OCI-LY1 (cell line): Measurements from ENCODE around the gene OPN4.

Experiments
- H2AFZ ChIP-seq: fragments of 200-600 bp; sonication (generic), shearing (Covaris generic); 2 replicates; pipeline ENCODE4 v1.6.0; 2014; ENCODE audit warnings: antibody characterized with exemption, mild to moderate bottlenecking, low read length
- H3F3A ChIP-seq: fragments of 200-600 bp; sonication (generic), shearing (Covaris generic); 2 replicates; pipeline ENCODE4 v1.6.0; 2014; ENCODE audit warnings: mild to moderate bottlenecking, antibody characterized with exemption, low read length, moderate library complexity; ENCODE audit not compliant: insufficient read depth
- H3K27ac ChIP-seq: fragments of 200-600 bp; sonication (generic); 2 replicates; pipeline ENCODE4 v1.5.1; 2014; ENCODE audit warnings: low read length, mixed run types, mild to moderate bottlenecking, low read depth; ENCODE audit not compliant: poor library complexity, severe bottlenecking
- H3K27me3 ChIP-seq: fragments of 200-600 bp; sonication (generic); 2 replicates; pipeline ENCODE4 v1.6.0; 2014; ENCODE audit warnings: antibody characterized with exemption, mild to moderate bottlenecking, low read length, moderate library complexity; ENCODE audit not compliant: insufficient read depth
- H3K36me3 ChIP-seq: fragments of 200-600 bp; sonication (generic); 2 replicates; pipeline ENCODE4 v1.6.1; 2014; ENCODE audit warnings: mild to moderate bottlenecking, antibody characterized with exemption, low read length, moderate library complexity, mixed read lengths; ENCODE audit not compliant: insufficient read depth
- H3K4me1 ChIP-seq: fragments of 200-600 bp; sonication (generic); 2 replicates; pipeline ENCODE4 v1.5.1; 2014; ENCODE audit warnings: mild to moderate bottlenecking, low read length, moderate library complexity; ENCODE audit not compliant: insufficient read depth, severe bottlenecking
- H3K4me2 ChIP-seq: fragments of 200-600 bp; sonication (generic), shearing (Covaris generic); 2 replicates; pipeline ENCODE4 v1.6.1; 2014; ENCODE audit warnings: low read length
- H3K4me3 ChIP-seq: fragments of 200-600 bp; sonication (generic); 2 replicates; pipeline ENCODE4 v1.5.1; 2014; ENCODE audit warnings: low read length, low read depth, mild to moderate bottlenecking, mixed read lengths; ENCODE audit not compliant: poor library complexity, severe bottlenecking
- H3K79me2 ChIP-seq: fragments of 200-600 bp; shearing (Covaris generic); 2 replicates; pipeline ENCODE4 v1.6.1; 2016; ENCODE audit warnings: mixed run types, low read length, mixed read lengths; ENCODE audit not compliant: insufficient read depth
- H3K9ac ChIP-seq: fragments of 200-600 bp; sonication (generic), shearing (Covaris generic); 2 replicates; pipeline ENCODE4 v1.6.1; 2014; ENCODE audit warnings: mild to moderate bottlenecking, low read length, mixed read lengths
- H3K9me2 ChIP-seq: fragments of 200-600 bp; sonication (generic), shearing (Covaris generic); 2 replicates; pipeline ENCODE4 v1.6.1; 2014; ENCODE audit warnings: low read depth, mild to moderate bottlenecking, low read length, mixed read lengths
- H3K9me3 ChIP-seq: fragments of 200-600 bp; shearing (Covaris generic); 2 replicates; pipeline ENCODE4 v1.6.1; 2014; ENCODE audit warnings: low read length, mixed read lengths
- H4K20me1 ChIP-seq: fragments of 200-600 bp; sonication (generic), shearing (Covaris generic); 2 replicates; pipeline ENCODE4 v1.6.0; 2016; ENCODE audit warnings: mild to moderate bottlenecking, low read length; ENCODE audit not compliant: insufficient read depth
- CTCF ChIP-seq: fragments of 200-600 bp; sonication (generic), shearing (Covaris generic); IDR thresholded peaks from 2 replicates; pipeline ENCODE4 v1.5.1; 2017; ENCODE audit warnings: mild to moderate bottlenecking, antibody characterized with exemption, low read length, moderate library complexity, mixed read lengths
- EZH2 ChIP-seq: fragments of 200-600 bp; sonication (generic), shearing (Covaris generic); IDR thresholded peaks from 2 replicates; pipeline ENCODE4 v1.8.0; 2017; ENCODE audit warnings: borderline replicate concordance, mixed run types, mild to moderate bottlenecking, antibody characterized with exemption, low read length, moderate library complexity, mixed read lengths

The OPN4 gene

GRCh38 chr10:86659721-86660453, 5.5 kb downstream of the OPN4 start:
- no peaks in the 10 kb centered on the region for H3K4me1 ChIP-seq
- no peak overlapping the region for H3K4me2 ChIP-seq
- no peaks in the 10 kb centered on the region for H3K36me3 ChIP-seq
- H2AFZ ChIP-seq, result no peak overlapping the region
- H3K79me2 ChIP-seq, result no peaks in the 10 kb centered on the region
- no peak overlapping the region for H3K27ac ChIP-seq
- H3F3A ChIP-seq, result no peaks in the 10 kb centered on the region
- no peak overlapping the region for H3K4me3 ChIP-seq
- H4K20me1 ChIP-seq, result no peaks in the 10 kb centered on the region
- no peaks in the 10 kb centered on the region for H3K9me2 ChIP-seq
- H3K27me3 ChIP-seq, result peaks cover 16% of the 10 kb centered on the region; the same call in 1 of the 2 replicates
- H3K9ac ChIP-seq, result no peak overlapping the region
- no peaks in the 10 kb centered on the region for H3K9me3 ChIP-seq
- TF ChIP-seq EZH2, result no peak
- no peak for TF ChIP-seq CTCF

DNA sequence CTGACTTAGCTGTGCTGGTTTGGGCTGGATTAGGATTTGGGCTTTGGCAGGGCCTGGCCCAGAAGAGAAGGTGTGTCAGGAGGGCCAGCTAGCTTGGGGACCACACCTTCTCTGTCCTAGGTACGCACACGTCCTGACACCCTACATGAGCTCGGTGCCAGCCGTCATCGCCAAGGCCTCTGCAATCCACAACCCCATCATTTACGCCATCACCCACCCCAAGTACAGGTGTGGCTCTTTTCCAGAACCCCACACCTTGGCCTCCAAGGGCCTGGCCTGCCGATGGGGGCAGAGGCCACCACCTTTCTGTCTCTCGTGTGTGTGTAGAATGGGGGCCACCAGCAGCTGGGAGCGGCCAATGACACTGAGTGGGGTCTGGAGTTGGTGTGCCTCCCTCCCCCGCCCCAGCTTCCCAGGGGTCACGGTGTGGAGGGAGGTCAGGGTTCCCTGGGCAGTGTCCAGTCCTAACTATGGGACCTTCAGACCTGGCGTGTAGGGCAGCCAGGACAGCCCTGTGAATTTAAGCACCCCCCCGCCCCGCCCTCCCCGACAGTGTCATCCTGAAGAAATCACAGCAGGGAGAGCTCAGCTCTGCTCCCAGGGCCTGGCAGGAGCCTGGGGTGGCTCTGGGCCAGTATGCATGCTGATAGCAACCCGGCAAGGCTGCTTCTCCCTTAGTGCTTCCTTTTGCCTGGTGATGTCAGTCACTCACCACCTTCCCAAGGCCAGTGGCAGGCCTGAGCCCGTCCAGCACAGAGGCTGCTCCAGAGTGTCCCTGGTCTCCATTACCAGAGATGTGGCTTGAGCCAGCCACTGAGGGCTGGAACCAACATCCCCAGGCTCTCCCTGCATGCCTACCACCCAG, 7.0 kb downstream of the OPN4 start:
- peaks cover 16% of the 10 kb centered on the region; the same call in 1 of the 2 replicates for H3K27me3 ChIP-seq
- H3K9me2 ChIP-seq, result no peaks in the 10 kb centered on the region
- no peaks in the 10 kb centered on the region for H3F3A ChIP-seq
- no peaks in the 10 kb centered on the region for H4K20me1 ChIP-seq
- H3K9me3 ChIP-seq, result no peaks in the 10 kb centered on the region
- H3K9ac ChIP-seq, result no peak overlapping the region
- no peak overlapping the region for H3K4me3 ChIP-seq
- no peak overlapping the region for H3K27ac ChIP-seq
- no peaks in the 10 kb centered on the region for H3K36me3 ChIP-seq
- no peak overlapping the region for H3K4me2 ChIP-seq
- no peaks in the 10 kb centered on the region for H3K79me2 ChIP-seq
- H2AFZ ChIP-seq, result no peak overlapping the region
- H3K4me1 ChIP-seq, result no peaks in the 10 kb centered on the region
- no peak for TF ChIP-seq EZH2
- TF ChIP-seq CTCF, result no peak

- peaks cover 16% of the 10 kb centered on the region; the same call in 1 of the 2 replicates for H3K27me3 ChIP-seq
- no peak for TF ChIP-seq EZH2
- TF ChIP-seq CTCF, result no peak
- no peaks in the 10 kb centered on the region for H3K9me3 ChIP-seq
Observed at GRCh38 chr10:86662186-86663045, 8.1 kb downstream of the OPN4 start.

More at GRCh38 chr10:86662186-86663045, 8.1 kb downstream of the OPN4 start:
- Histone ChIP-seq H3F3A (no peaks in the 10 kb centered on the region), H3K27ac (no peak overlapping the region), H3K79me2 (no peaks in the 10 kb centered on the region), H3K9me2 (no peaks in the 10 kb centered on the region), H3K4me1 (no peaks in the 10 kb centered on the region), H3K4me3 (no peak overlapping the region), H3K36me3 (no peaks in the 10 kb centered on the region), H2AFZ (no peak overlapping the region), H4K20me1 (no peaks in the 10 kb centered on the region), H3K9ac (no peak overlapping the region), H3K4me2 (no peak overlapping the region)
